GM21390 (cell line): ENCODE measurements around the gene EVA1B.

Experiments
- ATAC-seq: cut with Tn5 transposase; IDR thresholded peaks from one replicate; pipeline ENCODE4 v1.9.1; 2021; ENCODE audit not compliant: unreplicated experiment

Gene EVA1B

DNA sequence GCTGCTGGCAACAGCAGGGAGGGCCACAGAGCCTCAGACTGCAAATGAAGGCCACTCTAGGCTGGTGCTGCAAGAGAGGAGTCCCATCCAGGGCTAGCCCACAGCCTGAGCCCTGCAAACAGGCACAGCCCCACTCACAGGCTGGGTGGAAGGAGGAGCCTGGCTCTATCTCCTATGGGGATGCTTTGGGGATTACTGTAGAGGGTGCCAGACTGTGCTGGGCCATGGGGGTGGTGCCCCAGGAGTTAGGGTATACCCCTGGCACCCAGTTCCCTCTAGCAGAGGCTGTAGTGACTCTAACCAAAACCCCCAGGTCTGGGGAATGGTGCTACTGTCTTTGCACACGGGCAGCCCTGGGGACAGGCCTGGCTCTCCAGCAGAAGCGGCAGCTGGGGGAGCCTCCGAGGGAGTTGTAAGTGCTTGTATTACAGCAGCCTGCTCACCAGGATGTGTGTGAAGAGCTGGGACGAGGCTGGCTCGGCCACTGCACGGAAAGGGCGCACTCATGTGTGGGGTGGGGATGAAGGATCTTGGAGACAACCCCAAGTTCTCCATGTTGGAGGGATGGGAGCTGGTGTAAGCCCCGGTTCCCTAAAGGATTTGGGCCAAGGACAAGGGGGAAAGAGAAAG is 23.4 kb upstream of the EVA1B start:
- ATAC-seq: no peak

DNA sequence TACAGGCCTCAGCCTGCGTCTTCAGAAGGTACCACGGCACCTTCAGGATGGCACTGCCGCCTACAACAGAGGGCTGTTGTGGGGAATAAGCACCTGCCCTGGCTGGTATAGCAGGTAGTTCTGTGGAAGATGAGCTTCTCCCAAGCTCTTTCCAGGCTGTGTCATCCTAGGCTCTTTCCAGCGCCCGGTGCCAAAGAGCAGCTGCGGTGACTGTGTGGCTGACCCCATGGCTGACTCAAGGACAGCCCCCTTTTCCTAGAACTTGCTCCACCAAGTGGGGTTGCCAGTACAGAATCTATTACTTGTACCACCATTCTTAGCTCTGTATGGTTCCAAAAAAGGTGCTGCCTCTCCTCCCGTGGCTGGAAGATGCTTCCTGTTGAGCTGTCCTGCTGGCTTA is 21.9 kb upstream of the EVA1B start:
- ATAC-seq: no peak

DNA sequence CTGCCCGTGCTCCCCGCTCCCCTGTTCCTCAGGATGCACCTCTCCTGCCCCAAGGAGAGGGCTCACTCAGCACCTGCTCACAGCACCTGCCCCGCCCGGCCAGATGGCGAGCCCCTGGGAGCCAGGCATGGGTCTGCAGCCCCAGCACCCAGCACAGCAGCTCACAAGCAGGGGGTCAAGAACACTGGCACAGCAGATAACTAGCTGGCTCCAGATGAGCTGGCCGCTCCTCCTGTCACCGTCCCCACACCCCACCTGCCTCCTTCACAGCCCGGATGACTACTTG is 20.9 kb upstream of the EVA1B start:
- no peak for ATAC-seq

DNA sequence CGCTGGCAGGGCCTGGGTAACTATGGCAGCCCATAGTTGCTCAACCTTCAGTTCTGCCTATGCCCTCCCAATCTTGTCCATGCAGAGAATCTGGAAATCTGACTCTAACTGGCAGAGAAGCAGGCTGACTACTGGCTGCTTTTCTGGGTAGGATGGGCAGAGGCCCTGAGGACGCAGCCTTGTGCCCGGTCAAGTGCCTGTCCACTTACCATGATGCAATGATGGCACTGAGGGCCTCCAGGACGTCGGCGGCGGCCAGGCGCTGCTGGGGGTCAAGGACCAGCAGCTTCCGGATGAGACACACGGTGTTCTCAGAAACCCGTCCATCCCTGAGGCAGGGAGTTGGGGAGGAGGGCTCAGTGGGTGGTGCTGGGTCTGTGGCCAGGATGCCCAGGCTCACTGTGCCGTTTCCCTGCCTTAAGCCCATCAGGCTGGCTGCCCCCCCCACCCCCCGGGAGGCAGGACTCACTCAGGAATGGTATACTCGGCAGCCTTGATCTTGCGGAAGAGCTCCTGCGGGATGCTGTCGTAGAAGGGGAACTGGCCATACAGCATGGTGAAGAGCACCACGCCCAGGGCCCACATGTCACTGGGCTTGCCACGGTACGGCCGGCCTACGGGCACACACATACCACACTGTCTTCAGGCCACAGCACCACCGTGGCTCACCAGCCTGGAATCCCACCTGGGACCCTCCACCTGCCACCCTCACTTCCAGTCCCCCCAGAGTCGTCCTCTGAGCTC is 20.4 kb upstream of the EVA1B start:
- ATAC-seq: no peak

DNA sequence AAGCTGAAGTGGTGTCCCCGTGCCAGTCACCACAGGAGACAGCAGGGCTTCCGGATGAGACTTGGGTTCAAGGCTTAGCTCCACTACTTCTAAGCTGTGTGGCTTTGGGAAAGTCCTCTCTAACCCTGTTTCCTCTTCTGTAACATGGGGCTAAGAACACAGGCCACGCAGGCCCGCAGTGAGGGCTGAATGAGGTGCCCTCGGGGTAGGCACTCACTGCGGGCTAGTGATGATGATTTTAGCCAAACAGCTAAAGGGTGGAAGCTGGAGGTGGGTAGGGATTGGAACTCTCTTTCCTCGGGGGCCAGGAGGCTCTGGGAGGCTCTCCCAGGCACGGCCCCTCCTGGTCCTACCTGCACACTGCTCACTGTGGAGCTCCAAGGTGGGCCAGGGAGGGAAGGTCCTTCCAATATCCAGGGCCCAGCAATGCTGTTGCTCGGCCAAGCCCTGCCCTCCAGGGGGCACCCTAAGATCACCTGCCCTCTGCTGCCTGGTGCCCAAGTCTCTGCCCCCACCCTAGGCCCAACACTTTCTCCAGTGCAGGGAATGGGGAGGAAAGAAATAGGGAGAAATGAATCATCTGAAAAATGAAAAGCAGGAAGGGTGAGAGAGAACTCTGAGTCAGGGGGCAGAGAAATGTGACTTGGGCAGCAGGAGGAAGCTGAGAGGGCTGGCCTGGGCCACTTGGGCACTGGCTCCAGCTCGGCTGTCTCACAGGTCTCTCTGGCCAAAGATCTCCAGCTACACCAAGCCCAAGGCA is 19.2 kb upstream of the EVA1B start:
- no peak for ATAC-seq

DNA sequence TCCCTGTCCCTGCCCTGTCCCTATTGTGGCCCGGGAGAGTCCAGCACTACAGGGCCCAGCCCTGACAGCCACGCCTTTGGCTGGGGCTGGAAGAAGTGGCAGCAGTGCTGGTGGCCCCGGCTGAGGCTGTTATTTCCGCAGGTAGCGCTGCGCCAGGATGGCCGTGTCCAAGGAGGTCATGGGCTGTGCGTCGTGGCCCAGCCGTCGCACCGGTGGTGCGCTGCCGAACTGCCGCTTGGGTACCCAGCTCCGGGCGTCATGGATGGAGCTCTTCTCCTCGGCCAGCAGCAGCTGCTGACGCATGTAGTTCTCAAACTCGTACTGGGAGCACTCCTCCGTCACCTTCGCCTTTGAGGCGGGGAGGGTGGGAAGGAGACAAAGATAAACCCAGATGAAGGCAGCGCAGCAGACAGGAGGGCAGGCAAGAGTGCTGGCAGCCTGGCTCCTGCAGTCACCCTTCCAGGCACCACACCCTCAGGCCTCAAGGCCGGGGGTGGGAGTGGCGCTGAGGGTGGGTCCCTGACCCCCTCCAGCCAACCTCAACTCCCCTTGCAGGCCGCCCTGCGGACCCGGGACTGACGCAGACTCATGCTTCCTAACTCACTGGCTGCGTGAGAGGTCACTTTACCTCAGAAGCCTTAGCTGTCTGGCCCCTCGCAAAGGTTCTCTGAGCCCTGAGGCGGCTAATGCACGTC is 18.3 kb upstream of the EVA1B start:
- ATAC-seq: no peak

DNA sequence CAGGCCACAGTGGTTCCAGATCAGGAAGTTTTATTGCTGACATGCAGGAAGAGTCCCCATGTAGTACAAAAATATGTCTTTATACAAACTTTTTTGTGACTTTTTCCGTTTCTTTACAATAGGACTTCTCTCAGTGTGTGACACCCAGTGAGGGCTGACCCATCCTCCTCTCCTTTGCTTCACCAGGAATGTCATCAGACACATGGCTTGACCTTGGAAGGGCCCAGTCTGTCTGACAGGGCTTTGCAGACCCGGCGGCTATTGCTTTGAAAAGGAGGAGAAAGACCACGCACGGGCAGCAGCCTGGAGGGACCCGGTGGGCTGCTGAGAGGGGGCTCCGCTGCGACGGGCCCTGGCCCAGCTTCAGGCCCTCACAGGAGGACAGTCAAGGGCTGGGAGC is 16.2 kb upstream of the EVA1B start:
- no peak for ATAC-seq

DNA sequence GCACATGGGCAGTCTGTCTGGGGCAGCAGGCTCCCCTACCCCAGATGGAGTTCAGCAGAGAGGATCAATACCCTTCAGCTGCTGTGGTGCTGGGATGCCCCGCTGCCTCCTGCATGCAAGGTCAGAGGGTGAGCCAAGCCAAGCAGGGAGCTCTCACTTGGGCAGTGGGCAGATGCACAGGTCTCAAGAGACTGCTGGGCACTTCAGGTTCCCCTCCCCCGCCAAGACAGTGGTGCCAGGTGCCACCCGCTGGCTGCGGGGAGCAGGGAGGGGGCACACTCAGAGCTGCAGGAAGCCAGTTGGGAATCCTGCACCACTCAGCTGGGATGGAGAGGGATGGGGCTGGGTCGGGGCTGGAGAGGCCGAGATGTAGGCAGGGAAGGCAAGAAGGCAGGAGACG is 15.8 kb upstream of the EVA1B start:
- ATAC-seq: no peak

DNA sequence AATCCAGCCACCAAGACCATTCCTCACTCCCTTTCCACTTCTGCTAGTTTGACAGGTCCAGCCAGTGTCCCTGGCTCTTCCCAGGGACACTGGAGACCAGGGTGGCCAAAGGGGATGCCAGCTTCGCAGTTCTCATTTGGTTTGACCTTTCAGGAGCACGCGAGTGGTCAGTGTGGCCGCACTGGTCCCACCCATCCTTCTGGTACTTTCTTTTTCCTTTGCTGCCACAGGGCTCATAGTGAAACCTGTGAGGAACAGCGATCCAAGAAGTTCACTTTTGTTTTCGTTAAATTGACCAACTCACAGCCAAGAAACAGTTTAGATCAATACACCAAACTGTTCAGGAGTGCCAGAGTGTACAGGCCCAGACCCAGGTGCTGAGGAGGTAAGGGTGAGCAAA is 14.4 kb upstream of the EVA1B start:
- ATAC-seq: no peak

DNA sequence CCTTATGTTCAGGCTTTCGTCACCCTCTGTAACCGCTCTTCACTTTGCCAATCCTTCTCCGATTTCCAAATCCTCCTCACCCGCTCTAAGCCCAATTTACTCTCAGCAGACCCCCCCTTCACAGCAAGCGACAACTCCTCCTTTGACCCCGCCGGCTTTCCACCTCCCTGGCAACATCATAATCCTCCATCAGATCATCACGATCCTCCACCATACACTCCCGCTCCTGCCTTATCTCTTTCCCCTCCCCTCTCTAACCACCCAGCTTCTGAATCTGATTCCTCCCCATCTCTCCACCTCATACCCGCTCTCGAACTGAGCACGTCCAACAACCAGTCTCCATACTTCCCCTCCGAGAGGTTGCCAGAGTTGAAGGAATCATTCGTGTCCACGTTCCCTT is 7.5 kb upstream of the EVA1B start:
- ATAC-seq: no peak

DNA sequence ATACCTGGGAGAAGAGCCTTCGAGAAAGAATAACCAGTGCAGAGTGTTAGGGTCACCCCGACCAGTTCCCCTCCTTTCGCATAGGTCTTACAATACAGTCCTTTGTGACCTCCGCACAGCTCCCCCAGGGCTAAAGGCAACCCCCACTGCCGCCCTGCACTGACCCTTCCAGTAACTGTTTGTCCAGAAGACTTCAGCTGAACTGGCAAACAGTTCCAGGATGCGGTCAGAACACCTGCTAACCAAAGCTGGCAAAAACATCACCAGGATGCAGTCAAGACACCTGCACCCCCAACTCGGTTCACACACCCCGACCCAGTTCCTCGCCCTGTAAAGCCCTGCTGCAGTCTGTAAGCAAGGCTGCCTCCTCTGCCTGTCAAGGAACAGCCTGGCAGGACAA is 6.4 kb upstream of the EVA1B start:
- no peak for ATAC-seq

DNA sequence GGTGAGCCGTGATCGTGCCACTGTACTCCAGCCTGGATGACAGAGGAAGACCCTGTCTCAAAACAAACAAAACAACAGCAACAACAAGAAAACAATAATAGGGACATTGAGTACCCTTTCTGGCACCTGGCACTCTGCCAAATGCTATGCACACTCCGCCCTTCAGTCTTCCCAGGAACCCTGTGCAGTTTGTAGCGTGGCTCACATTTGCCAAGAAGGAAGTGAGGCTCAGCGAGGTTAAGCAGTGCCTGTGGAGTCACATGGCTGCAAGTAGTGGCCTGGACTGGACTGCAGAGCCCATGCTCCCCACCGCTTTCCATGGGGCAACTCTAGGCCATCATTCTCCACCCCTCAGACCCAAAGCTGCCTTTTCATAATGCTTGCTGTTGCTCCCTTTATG is 5.3 kb upstream of the EVA1B start:
- ATAC-seq: no peak

DNA sequence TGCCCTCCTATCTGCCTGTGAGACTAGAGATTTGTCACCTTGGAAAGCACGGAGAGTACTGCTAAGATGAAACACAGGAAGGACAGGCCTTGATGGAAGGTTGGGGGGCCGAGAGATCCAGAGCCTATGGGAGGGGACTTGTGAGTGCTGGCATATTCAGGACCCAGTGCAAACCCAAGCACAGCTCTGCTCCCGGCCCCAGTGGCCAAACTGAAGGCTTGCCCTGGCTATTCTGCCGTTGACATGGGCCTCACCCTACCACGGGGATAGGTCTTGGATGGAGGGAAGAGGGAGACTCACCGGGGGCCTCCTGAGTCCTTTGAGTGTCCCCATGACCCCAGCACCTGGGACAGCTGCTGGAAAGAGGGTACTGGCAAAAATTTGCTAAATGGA is 4.6 kb upstream of the EVA1B start:
- ATAC-seq: no peak

DNA sequence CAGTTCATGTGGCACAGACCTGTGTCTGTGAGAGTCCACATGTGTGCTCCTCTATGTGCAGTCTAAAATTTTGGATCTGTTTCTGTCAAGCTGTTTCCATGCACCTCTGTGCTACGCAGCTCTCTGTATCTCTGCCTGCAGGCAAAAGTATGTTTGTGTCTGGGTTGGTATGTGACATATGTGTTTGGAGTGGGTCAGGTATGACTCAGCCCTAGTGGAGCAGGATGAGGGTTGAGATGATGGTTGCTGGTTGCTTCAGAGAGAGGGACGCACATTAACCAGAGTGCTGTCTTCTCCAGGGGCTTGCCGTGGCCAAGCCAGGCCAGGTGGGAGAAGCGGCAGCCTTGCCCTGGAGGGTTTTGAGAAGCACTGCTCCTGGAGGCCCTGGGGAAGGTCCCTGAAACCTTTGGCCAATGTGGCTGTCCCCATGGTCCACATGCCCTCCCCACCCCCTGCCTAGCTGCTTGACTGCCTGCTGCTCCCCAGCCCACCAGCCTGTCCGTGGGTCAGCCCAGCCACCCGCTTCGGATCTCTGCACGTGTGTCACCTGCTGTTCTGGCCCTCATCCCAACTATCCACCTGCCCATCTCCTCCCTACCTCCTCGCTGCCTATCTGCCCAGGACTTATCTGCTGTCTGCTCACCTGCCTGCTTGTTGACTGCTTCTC is 4.1 kb upstream of the EVA1B start:
- ATAC-seq: no peak

DNA sequence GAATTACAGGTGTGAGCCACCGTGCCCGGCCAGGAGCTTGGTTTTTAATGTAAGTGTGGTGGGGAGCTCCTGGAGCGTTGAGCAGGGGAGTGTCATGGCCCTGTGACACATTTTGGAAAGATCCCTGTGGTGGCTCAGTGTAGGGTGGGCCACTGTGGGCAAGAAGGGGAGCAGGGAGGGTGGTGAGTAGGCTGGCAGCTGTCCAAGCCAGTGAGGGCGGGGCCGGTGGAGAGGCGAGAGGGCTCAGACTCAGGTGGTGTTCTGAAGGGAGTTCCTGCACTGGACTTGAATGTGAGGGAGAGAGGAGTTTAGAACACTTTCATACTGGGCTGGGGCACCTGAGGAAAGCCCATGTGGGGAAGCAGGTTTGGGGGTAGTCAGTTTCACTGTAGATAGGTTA is 3.1 kb upstream of the EVA1B start:
- no peak for ATAC-seq

DNA sequence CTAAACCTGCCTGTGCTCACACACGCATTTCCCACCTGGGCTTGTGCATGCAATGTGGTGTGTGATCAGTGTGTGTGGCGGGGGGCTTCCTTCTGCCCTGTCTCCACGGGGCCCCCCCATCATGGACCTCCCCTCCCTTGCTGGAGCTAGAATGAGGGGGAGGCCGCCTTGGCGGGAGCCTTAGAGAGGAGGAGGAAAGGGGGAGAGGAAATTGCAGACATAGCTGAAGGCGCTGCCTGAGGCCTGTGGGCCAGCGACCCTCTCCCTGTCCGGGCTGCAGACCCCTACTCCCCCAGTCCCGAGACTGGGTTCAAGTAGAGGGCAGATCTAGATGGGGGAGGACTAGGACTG is 883 bp upstream of the EVA1B start:
- no peak for ATAC-seq

DNA sequence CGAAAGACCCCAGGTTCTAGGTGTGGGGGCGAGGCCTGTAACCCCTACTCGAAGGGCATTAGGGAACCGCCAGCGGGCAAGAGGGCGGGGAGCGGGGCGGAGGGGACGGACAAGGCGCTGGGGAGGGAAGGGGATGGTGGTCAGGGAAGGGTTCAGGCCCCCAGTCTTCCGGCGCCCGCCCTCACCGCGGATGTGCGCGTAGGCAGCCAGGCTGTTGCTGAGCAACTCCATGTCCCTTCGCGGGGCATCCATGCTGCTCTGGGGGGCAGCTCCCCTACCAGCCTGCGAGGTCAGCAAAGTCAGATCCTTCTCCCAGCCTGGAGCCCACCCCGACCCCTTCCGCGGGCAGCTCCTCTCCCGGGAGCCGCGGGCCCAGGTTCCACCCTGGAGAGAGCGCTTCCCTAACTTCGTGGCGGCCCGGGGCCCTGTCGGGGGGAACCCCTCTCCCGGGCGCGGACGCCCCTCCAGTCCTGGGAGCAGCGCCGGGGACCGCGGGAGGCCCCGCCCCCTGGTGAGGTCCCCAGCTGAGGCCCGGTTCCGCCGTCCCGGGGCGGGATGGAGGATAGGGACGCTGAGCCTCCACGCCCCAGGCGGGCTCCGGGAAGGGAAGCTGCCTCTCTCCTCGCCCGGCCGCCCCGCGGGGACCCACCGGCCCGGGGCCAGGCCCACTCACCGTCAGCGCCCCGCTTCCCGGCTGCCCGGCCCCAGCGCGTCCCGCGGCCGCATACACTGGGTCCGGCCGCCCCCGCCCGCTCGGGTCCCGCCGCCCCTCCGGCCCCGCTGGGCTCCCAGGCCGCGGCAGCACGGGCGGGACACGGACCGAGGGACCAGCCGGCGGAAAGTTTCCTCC is 434 bp downstream of the EVA1B start:
- ATAC-seq: peak; percentile 42

DNA sequence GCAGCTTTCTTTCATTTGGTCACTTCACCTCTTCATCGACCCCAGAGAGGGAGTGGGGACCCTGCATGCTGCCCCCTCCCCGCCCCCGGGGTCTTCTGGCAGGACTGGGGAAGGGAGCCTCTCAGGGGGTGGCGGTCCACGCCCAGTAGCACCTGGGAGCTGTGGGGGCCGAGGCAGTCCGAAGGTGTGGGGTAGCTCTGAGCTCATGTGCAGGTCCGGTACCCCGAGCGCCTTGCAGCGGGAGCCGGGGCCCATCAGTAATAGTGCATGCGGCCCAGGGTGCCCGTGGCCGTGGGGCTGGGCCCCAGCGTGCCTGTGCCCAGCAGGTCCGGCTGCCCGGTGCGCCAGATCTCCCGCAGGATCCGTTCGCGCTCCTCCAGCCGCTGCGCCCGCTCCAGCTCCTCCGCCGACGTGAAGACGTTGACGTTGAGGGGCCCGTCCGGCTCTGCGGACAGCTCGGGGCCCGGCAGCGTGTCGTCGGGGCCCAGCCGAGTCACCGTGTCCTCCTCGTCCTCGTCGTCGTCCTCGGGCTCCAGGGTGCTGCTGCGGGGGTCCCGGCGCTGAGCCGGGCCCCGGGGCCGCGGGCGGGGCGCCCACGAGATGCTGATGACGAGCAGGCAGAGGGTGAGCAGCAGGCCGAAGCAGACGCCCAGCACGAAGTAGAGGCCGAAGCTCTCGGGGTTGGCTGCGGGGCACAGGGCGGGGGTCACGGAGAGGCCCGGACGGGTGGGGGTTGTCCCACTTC is 1.2 kb downstream of the EVA1B start:
- no peak for ATAC-seq

DNA sequence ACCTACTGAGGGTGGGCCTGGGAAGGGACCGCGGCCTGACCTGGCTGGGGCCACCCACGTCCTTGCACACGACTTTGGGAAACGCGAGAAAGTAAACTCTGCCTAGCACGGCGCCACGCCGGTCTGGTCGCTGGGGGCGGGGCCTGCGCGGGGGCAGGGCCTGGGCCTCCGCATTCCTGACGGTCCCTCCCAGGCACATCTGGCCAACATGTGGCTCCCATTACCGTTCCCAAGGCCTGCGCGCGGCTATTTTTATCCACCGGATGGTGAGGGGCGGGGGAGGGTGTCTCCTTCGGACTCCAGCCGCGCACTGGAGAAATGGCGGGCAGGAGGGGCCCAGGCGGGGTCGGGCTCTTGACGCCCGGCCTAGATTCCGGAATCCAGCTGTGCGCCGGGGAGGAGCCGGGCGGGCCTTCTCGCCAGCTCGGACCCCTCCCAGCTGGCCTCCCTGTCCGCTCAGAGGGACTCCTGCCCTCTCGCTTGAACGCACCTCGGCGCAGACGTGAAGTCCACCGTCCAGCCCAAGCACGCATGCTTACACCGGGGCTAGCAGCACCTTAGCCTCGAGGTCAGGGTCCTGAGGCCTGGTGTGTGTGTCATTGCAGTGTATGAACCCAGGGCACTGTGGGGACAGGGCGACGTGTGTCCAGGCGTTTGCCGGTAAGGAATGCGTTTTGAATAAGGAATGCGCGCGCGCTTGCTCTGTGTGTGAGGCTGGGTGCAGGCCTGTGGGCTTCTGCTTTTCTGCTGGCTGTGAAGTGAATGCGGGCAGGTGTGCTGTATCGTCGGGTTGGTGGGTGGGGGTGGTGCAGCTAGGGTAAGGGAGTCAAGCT is 2.1 kb downstream of the EVA1B start:
- ATAC-seq: no peak
